Measurements from ENCODE around the gene KCTD18. TPM values are rescaled to one million over a fixed set of nuclear protein-coding genes. Genes with fewer than 3 reads are reported as not detected.

KCTD18 gene
- total RNA-seq, 1 donor from 2014 or later = 18.5 TPM

GRCh38 chr2:200483729-200484198 lies 26.1 kb downstream of the KCTD18 start:
- Mint-ChIP-seq H3K36me3 (ENCODE audit: low read depth) (peaks cover 3% of the 10 kb centered on the region), H3K27me3 (peaks cover 8% of the 10 kb centered on the region), H3K4me1 (no peaks in the 10 kb centered on the region), H3K27ac (no peak overlapping the region), H3K9me3 (no peaks in the 10 kb centered on the region), H3K4me3 (no peak overlapping the region)
- ChIA-PET CTCF (interaction anchor here (1.2 to 2.7 kb wide), 2 partner anchors 504 to 510 kb away, joined by 7 to 11 read pairs; no protein-coding TSS in a partner anchor), POLR2A (no interaction called here)
- TF ChIP-seq CTCF (IDR thresholded peaks at IDR 0.05) = no peak
- ATAC-seq (ENCODE audit: low read depth) (no peak), DNase-seq (no peak)
- intact Hi-C loops (cut with micrococcal nuclease) = no loop called here

- Mint-ChIP-seq H3K4me1 (no peaks in the 10 kb centered on the region), H3K4me3 (no peak overlapping the region), H3K9me3 (no peaks in the 10 kb centered on the region), H3K36me3 (ENCODE audit: low read depth) (no peaks in the 10 kb centered on the region), H3K27me3 (peaks cover 8% of the 10 kb centered on the region), H3K27ac (no peak overlapping the region)
- DNase-seq = no peak
- ATAC-seq (ENCODE audit: low read depth) = no peak
- ChIA-PET CTCF (interaction anchor here (0.6 to 2.2 kb wide), 7 partner anchors 11 to 519 kb away, joined by 3 to 13 read pairs (median 4); no protein-coding TSS in a partner anchor), POLR2A (no interaction called here)
- intact Hi-C loops (cut with micrococcal nuclease) = no loop called here
- no peak for TF ChIP-seq CTCF (IDR thresholded peaks at IDR 0.05)
Observed at GRCh38 chr2:200482194-200482593, 27.7 kb downstream of the KCTD18 start.

- POLR2A ChIA-PET = no interaction called here
- intact Hi-C loops (cut with micrococcal nuclease) = no loop called here
- CTCF ChIA-PET = interaction anchor here (1.1 to 2.1 kb wide), 3 partner anchors 12 to 500 kb away, joined by 4 to 7 read pairs (median 6); partner anchors contain the start of gene KCTD18
- no peaks in the 10 kb centered on the region for H3K4me1 Mint-ChIP-seq
- no peak for TF ChIP-seq CTCF (IDR thresholded peaks at IDR 0.05)
- H3K27ac Mint-ChIP-seq = no peak overlapping the region
- no peak for DNase-seq
- peaks cover 8% of the 10 kb centered on the region for H3K27me3 Mint-ChIP-seq
- H3K9me3 Mint-ChIP-seq = no peaks in the 10 kb centered on the region
- no peak overlapping the region for H3K4me3 Mint-ChIP-seq
- ATAC-seq (ENCODE audit: low read depth) = no peak
- no peaks in the 10 kb centered on the region for H3K36me3 Mint-ChIP-seq (ENCODE audit: low read depth)
Observed at GRCh38 chr2:200479692-200480265, 30.1 kb downstream of the KCTD18 start.

GRCh38 chr2:200477667-200478131 lies 32.2 kb downstream of the KCTD18 start:
- no peak for TF ChIP-seq CTCF (IDR thresholded peaks at IDR 0.05)
- H3K4me3 Mint-ChIP-seq = no peak overlapping the region
- ChIA-PET CTCF (no interaction called here), POLR2A (interaction anchor here (0.6 kb wide), 1 partner anchor 48 kb away, joined by 3 read pairs; no protein-coding TSS in a partner anchor)
- H3K27me3 Mint-ChIP-seq = no peaks in the 10 kb centered on the region
- no peaks in the 10 kb centered on the region for H3K9me3 Mint-ChIP-seq
- no peak for ATAC-seq (ENCODE audit: low read depth)
- no peak overlapping the region for H3K27ac Mint-ChIP-seq
- H3K4me1 Mint-ChIP-seq = no peaks in the 10 kb centered on the region
- H3K36me3 Mint-ChIP-seq (ENCODE audit: low read depth) = no peaks in the 10 kb centered on the region
- intact Hi-C loops (cut with micrococcal nuclease) = no loop called here
- no peak for DNase-seq

GRCh38 chr2:200476836-200477235 lies 33.0 kb downstream of the KCTD18 start:
- Mint-ChIP-seq H3K36me3 (ENCODE audit: low read depth) (no peaks in the 10 kb centered on the region), H3K9me3 (no peaks in the 10 kb centered on the region), H3K4me3 (no peak overlapping the region), H3K4me1 (no peaks in the 10 kb centered on the region), H3K27me3 (no peaks in the 10 kb centered on the region), H3K27ac (no peak overlapping the region)
- POLR2A ChIA-PET = no interaction called here
- ATAC-seq (ENCODE audit: low read depth) (no peak), DNase-seq (no peak)
- CTCF ChIA-PET = interaction anchor here (1.8 kb wide), 1 partner anchor 497 kb away, joined by 5 read pairs; no protein-coding TSS in a partner anchor
- intact Hi-C loops (cut with micrococcal nuclease) = no loop called here
- no peak for TF ChIP-seq CTCF (IDR thresholded peaks at IDR 0.05)

All from activated B cell treated with CpG ODN at 0.5 μM for 24 hours (primary cell).